Activated T-helper 17 cell treated with anti-CD3 and anti-CD28 coated beads, Interleukin-2, amount 50 U/mL, for 72 hours (primary cell): ENCODE data around the gene TMEM26. TPM values are rescaled to one million over a fixed set of nuclear protein-coding genes. Genes with fewer than 3 reads are reported as not detected.

ENCODE experiments used
- ATAC-seq: fragments of 150-1000 bp; cut with Tn5 transposase; replicated peaks from 2 replicates; pipeline ENCODE4 v1.10.0; 2021; ENCODE audit warnings: mild to moderate bottlenecking, moderate library complexity
- H3K27ac Mint-ChIP-seq: one replicate; pipeline ENCODE4 v1.8.0; 2022; ENCODE audit warnings: mixed read lengths
- H3K27me3 Mint-ChIP-seq: one replicate; pipeline ENCODE4 v1.8.0; 2022; ENCODE audit warnings: mixed read lengths
- H3K36me3 Mint-ChIP-seq: one replicate; pipeline ENCODE4 v1.8.0; 2022; ENCODE audit warnings: low read depth, mild to moderate bottlenecking, mixed read lengths
- H3K4me1 Mint-ChIP-seq: one replicate; pipeline ENCODE4 v1.8.0; 2022; ENCODE audit warnings: mixed read lengths
- H3K4me3 Mint-ChIP-seq: one replicate; pipeline ENCODE4 v1.8.0; 2022; ENCODE audit warnings: mild to moderate bottlenecking, mixed read lengths
- H3K9me3 Mint-ChIP-seq: one replicate; pipeline ENCODE4 v1.8.0; 2022; ENCODE audit warnings: mixed read lengths
- total RNA-seq, 2 donors: library from RNA; stranded (reverse); gene quantifications; one replicate each; pipeline ENCODE4 v1.2.3, GENCODE V29; 2022

Gene TMEM26
- total RNA-seq, 2 donors from 2014 or later: not detected

GRCh38 chr10:61359452-61359851 lies 93.7 kb downstream of the TMEM26 start:
- H3K9me3 Mint-ChIP-seq: no peaks in the 10 kb centered on the region
- H3K27ac Mint-ChIP-seq: no peak overlapping the region
- ATAC-seq: no peak
- no peaks in the 10 kb centered on the region for H3K27me3 Mint-ChIP-seq
- H3K4me1 Mint-ChIP-seq: no peaks in the 10 kb centered on the region
- H3K4me3 Mint-ChIP-seq: no peak overlapping the region
- H3K36me3 Mint-ChIP-seq: no peaks in the 10 kb centered on the region

- no peak overlapping the region for H3K27ac Mint-ChIP-seq
- H3K36me3 Mint-ChIP-seq: no peaks in the 10 kb centered on the region
Observed at GRCh38 chr10:61357687-61358086, 95.5 kb downstream of the TMEM26 start.

More at GRCh38 chr10:61357687-61358086, 95.5 kb downstream of the TMEM26 start:
- peaks cover 4% of the 10 kb centered on the region for H3K27me3 Mint-ChIP-seq
- no peak for ATAC-seq
- no peaks in the 10 kb centered on the region for H3K9me3 Mint-ChIP-seq
- no peak overlapping the region for H3K4me3 Mint-ChIP-seq
- H3K4me1 Mint-ChIP-seq: no peaks in the 10 kb centered on the region

Other genes starting within 250 kb of the TMEM26 start
- gene CABCOCO1, start 209.5 kb upstream of the TMEM26 start, total RNA-seq: not detected